ENCODE results near the gene PYCARD. TPM values are rescaled to one million over a fixed set of nuclear protein-coding genes. Genes with fewer than 3 reads are reported as not detected.

PYCARD gene
- total RNA-seq, 1 experiment from 2014 or later = not detected

- TF ChIP-seq EZH2 (IDR thresholded peaks at IDR 0.05) (no peak), YY1 (IDR thresholded peaks at IDR 0.05; ENCODE audit: extremely low read depth, insufficient replicate concordance, low read depth, low read length) (no peak), FOSL1 (IDR thresholded peaks at IDR 0.05; ENCODE audit: low read depth) (no peak), CBX3 (IDR thresholded peaks at IDR 0.05; ENCODE audit: low read depth) (0 out of 2 replicates have a peak, but pooled peaks have one; percentile 49), ELF1 (IDR thresholded peaks at IDR 0.05; ENCODE audit: borderline replicate concordance, low read depth) (no peak; the same call in 1 of the 2 replicates)
These were observed 11.5 kb upstream of the PYCARD start, which contains the start of gene TRIM72 (continued) for GRCh38 chr16:31213877-31214707.

GRCh38 chr16:31213342-31213741 lies 10.8 kb upstream of the PYCARD start:
- Histone ChIP-seq H3K9me3 (ENCODE audit: control insufficient read depth in 1 of 2, insufficient read depth in 1 of 2, low read depth in 1 of 2, low read length in 2 of 2) (no peaks in the 10 kb centered on the region), H2AFZ (ENCODE audit: low read depth, low read length, poor library complexity, severe bottlenecking) (no peak overlapping the region), H3K9ac (ENCODE audit: low read length) (peak overlapping the region; percentile 89), H4K20me1 (ENCODE audit: insufficient read depth) (no peaks in the 10 kb centered on the region), H3K4me1 (ENCODE audit: control insufficient read depth in 1 of 2, insufficient read depth in 2 of 2, low read length in 2 of 2) (peaks cover 9 to 33% of the 10 kb centered on the region in 2 experiments), H3K27ac (ENCODE audit: low read depth, low read length) (peak overlapping the region; percentile 95), H3K79me2 (ENCODE audit: insufficient read depth, low read length) (peaks cover 38% of the 10 kb centered on the region), H3K9me2 (ENCODE audit: insufficient read depth) (no peaks in the 10 kb centered on the region), H3K4me2 (ENCODE audit: low read length) (peak overlapping the region; percentile 100), H3K36me3 (ENCODE audit: control insufficient read depth in 1 of 2, insufficient read depth in 2 of 2, low read length in 2 of 2) (no peaks in the 10 kb centered on the region), H3K4me3 (replicated peaks in 1 of 2; ENCODE audit: low read depth in 1 of 2, low read length in 2 of 2) (peak overlapping the region; percentile 89 to 96), H3K27me3 (ENCODE audit: insufficient read depth, low read length) (no peaks in the 10 kb centered on the region)
- POLR2A ChIA-PET = interaction anchor here (0.7 to 1.9 kb wide), 6 partner anchors 12 to 230 kb away, joined by 3 to 13 read pairs (median 3); partner anchors contain the start of genes FUS, ZNF646 and ZNF668
- CTCF ChIA-PET = interaction anchor here (0.7 to 1.0 kb wide), 3 partner anchors 120 to 260 kb away, joined by 3 to 4 read pairs (median 3); no protein-coding TSS in a partner anchor
- BruUV-seq (replicated peaks) = TSS peak; percentile 62
- no peak for ATAC-seq
- no peak for DNase-seq (ENCODE audit: low read depth, low spot score)
- intact Hi-C loops (cut with micrococcal nuclease) = loop anchor here (5.0 to 10.0 kb wide), 2 partner anchors 169 to 241 kb away; partner anchors contain the start of gene ARMC5
- RAD21 ChIA-PET (ENCODE audit: low non-redundant PET in 1 of 2, low total read pairs in 2 of 2, uncharacterized antibody in 2 of 2, unreplicated experiment in 2 of 2) = no interaction called here
- TF ChIP-seq ZBTB33 (IDR thresholded peaks at IDR 0.05; ENCODE audit: extremely low read depth, insufficient replicate concordance, low read length) (no peak), REST (IDR thresholded peaks at IDR 0.05; ENCODE audit: low read depth) (no peak), SRF (IDR thresholded peaks at IDR 0.05; ENCODE audit: low read depth) (no peak), CTCF (IDR thresholded peaks at IDR 0.05 in 2 of 3, conservative IDR thresholded peaks at IDR 0.05 in 1 of 3; ENCODE audit: borderline replicate concordance in 1 of 3, insufficient read depth in 1 of 3, low read depth in 2 of 3, low read length in 2 of 3) (no peak), RAD21 (IDR thresholded peaks at IDR 0.05; ENCODE audit: low read depth) (no peak), CBX3 (IDR thresholded peaks at IDR 0.05; ENCODE audit: low read depth) (no peak), JUND (IDR thresholded peaks at IDR 0.05) (no peak), ELF1 (IDR thresholded peaks at IDR 0.05; ENCODE audit: borderline replicate concordance, low read depth) (no peak), YY1 (IDR thresholded peaks at IDR 0.05; ENCODE audit: extremely low read depth, insufficient replicate concordance, low read depth, low read length) (no peak), ZNF274 (IDR thresholded peaks at IDR 0.05; ENCODE audit: low read depth, low read length) (no peak)

Data from HCT116 (cell line).